Activated T-cell treated with anti-CD3 and anti-CD28 coated beads, Interleukin-2, amount 50 U/mL, for 72 hours (primary cell): Measurements from ENCODE around the gene MAJIN. TPM values are rescaled to one million over a fixed set of nuclear protein-coding genes. Genes with fewer than 3 reads are reported as not detected.
A peak's percentile ranks its signal among the peaks of the same experiment; 100 is the strongest.

Experiments
- ATAC-seq, 2 donors: fragments of 150-1000 bp; cut with Tn5 transposase; replicated peaks in 1 of 2; 2 replicates each; pipeline ENCODE4 v1.10.0; 2021; ENCODE audit warnings: moderate library complexity in 2 of 2, mild to moderate bottlenecking in 1 of 2
- DNase-seq, 2 donors: peaks; one replicate each; pipeline ENCODE4 v3.0.0; 2021 to 2022; ENCODE audit warnings: mixed read lengths in 1 of 2
- H3K27ac Mint-ChIP-seq: one replicate; pipeline ENCODE4 v1.8.0; 2022; ENCODE audit warnings: mild to moderate bottlenecking, moderate library complexity, mixed read lengths
- H3K27me3 Mint-ChIP-seq: one replicate; pipeline ENCODE4 v1.8.0; 2022; ENCODE audit warnings: low read depth, mixed read lengths
- H3K36me3 Mint-ChIP-seq, 2 donors: one replicate each; pipeline ENCODE4 v1.8.0; 2022; ENCODE audit warnings: mixed read lengths in 2 of 2, mild to moderate bottlenecking in 1 of 2; ENCODE audit not compliant: insufficient read depth in 2 of 2
- H3K4me1 Mint-ChIP-seq: one replicate; pipeline ENCODE4 v1.8.0; 2022; ENCODE audit warnings: low read depth, mixed read lengths
- H3K4me3 Mint-ChIP-seq, 2 donors: one replicate each; pipeline ENCODE4 v1.8.0; 2022; ENCODE audit warnings: mild to moderate bottlenecking in 2 of 2, mixed read lengths in 2 of 2, moderate library complexity in 2 of 2
- H3K9me3 Mint-ChIP-seq, 2 donors: one replicate each; pipeline ENCODE4 v1.8.0; 2022; ENCODE audit warnings: mixed read lengths in 2 of 2
- total RNA-seq, 2 donors: library from RNA; stranded (reverse); gene quantifications; one replicate each; pipeline ENCODE4 v1.2.3, GENCODE V29; 2022

The MAJIN gene
- total RNA-seq, 2 donors from 2014 or later = 1.7 to 2.7 TPM

- Mint-ChIP-seq H3K36me3 (no peaks in the 10 kb centered on the region), H3K4me3 (peak overlapping the region in 1 of 2 donors; percentile 99), H3K4me1 (peaks cover 22% of the 10 kb centered on the region), H3K9me3 (no peaks in the 10 kb centered on the region), H3K27ac (no peak overlapping the region), H3K27me3 (no peaks in the 10 kb centered on the region)
- no peak for ATAC-seq
- DNase-seq = no peak
These were observed 48.7 kb downstream of the MAJIN start for GRCh38 chr11:64923151-64923661.

GRCh38 chr11:64921384-64921783, 50.5 kb downstream of the MAJIN start:
- no peaks in the 10 kb centered on the region for H3K36me3 Mint-ChIP-seq

GRCh38 chr11:64920124-64920523, 51.8 kb downstream of the MAJIN start:
- no peaks in the 10 kb centered on the region for H3K27me3 Mint-ChIP-seq
- DNase-seq = no peak
- no peak for ATAC-seq
- no peak overlapping the region for H3K4me3 Mint-ChIP-seq
- peaks cover 38% of the 10 kb centered on the region for H3K4me1 Mint-ChIP-seq
- H3K27ac Mint-ChIP-seq = no peak overlapping the region
- no peaks in the 10 kb centered on the region for H3K9me3 Mint-ChIP-seq
- no peaks in the 10 kb centered on the region for H3K36me3 Mint-ChIP-seq

More at GRCh38 chr11:64921384-64921783, 50.5 kb downstream of the MAJIN start:
- Mint-ChIP-seq H3K27ac (no peak overlapping the region), H3K27me3 (no peaks in the 10 kb centered on the region), H3K4me3 (no peak overlapping the region), H3K9me3 (no peaks in the 10 kb centered on the region), H3K4me1 (peaks cover 33% of the 10 kb centered on the region)
- DNase-seq (no peak), ATAC-seq (no peak)

- Mint-ChIP-seq H3K36me3 (no peaks in the 10 kb centered on the region), H3K4me1 (peaks cover 34% of the 10 kb centered on the region), H3K9me3 (no peaks in the 10 kb centered on the region), H3K27me3 (no peaks in the 10 kb centered on the region), H3K27ac (no peak overlapping the region), H3K4me3 (no peak overlapping the region)
- ATAC-seq = no peak
- no peak for DNase-seq
These were observed 52.3 kb downstream of the MAJIN start for GRCh38 chr11:64919627-64920026.

GRCh38 chr11:64918017-64918416, 53.9 kb downstream of the MAJIN start:
- H3K27ac Mint-ChIP-seq = peak overlapping the region; percentile 95
- DNase-seq = no peak
- H3K4me1 Mint-ChIP-seq = peaks cover 21% of the 10 kb centered on the region
- peak overlapping the region; percentile 95 to 97 for H3K4me3 Mint-ChIP-seq
- no peaks in the 10 kb centered on the region for H3K9me3 Mint-ChIP-seq
- no peak for ATAC-seq
- H3K36me3 Mint-ChIP-seq = peaks cover 0 to 2% of the 10 kb centered on the region in 2 donors
- H3K27me3 Mint-ChIP-seq = no peaks in the 10 kb centered on the region

GRCh38 chr11:64917663-64917995, 54.3 kb downstream of the MAJIN start:
- Mint-ChIP-seq H3K4me1 (peaks cover 19% of the 10 kb centered on the region), H3K36me3 (peaks cover 0 to 2% of the 10 kb centered on the region in 2 donors), H3K4me3 (peak overlapping the region; percentile 95 to 97), H3K27ac (peak overlapping the region; percentile 95), H3K27me3 (no peaks in the 10 kb centered on the region), H3K9me3 (no peaks in the 10 kb centered on the region)
- DNase-seq = no peak
- no peak for ATAC-seq

- Mint-ChIP-seq H3K27me3 (no peaks in the 10 kb centered on the region), H3K9me3 (no peaks in the 10 kb centered on the region), H3K36me3 (peaks cover 0 to 2% of the 10 kb centered on the region in 2 donors), H3K27ac (peak within 1 kb of the TSS; percentile 95), H3K4me3 (peak within 1 kb of the TSS; percentile 95 to 97), H3K4me1 (peaks cover 19% of the 10 kb centered on the region)
- ATAC-seq (peak; percentile 98 to 99), DNase-seq (peak; percentile 99)
These were observed 54.9 kb downstream of the MAJIN start, which contains the start of gene ATG2A for GRCh38 chr11:64916775-64917662. Gene ATG2A, minus strand, starts transcription at chr11:64917209. Its CDS starts 74 bp downstream, at chr11:64917135.

GRCh38 chr11:64916040-64916774, 55.7 kb downstream of the MAJIN start:
- H3K4me1 Mint-ChIP-seq = peaks cover 19% of the 10 kb centered on the region
- H3K9me3 Mint-ChIP-seq = no peaks in the 10 kb centered on the region
- no peaks in the 10 kb centered on the region for H3K27me3 Mint-ChIP-seq
- DNase-seq (peak; percentile 43 to 46), ATAC-seq (peak in 1 of 2 donors; percentile 26)
- H3K27ac Mint-ChIP-seq = peak overlapping the region; percentile 82
- peaks cover 0 to 5% of the 10 kb centered on the region in 2 donors for H3K36me3 Mint-ChIP-seq
- peak overlapping the region; percentile 95 to 97 for H3K4me3 Mint-ChIP-seq

- ATAC-seq (no peak), DNase-seq (no peak)
- Mint-ChIP-seq H3K4me3 (peak overlapping the region; percentile 95 to 97), H3K36me3 (peaks cover 2 to 5% of the 10 kb centered on the region in 2 donors), H3K9me3 (no peaks in the 10 kb centered on the region), H3K27ac (peak overlapping the region; percentile 82), H3K4me1 (peaks cover 19% of the 10 kb centered on the region), H3K27me3 (no peaks in the 10 kb centered on the region)
These were observed 56.5 kb downstream of the MAJIN start for GRCh38 chr11:64915376-64915887.

- ATAC-seq = no peak
- no peak overlapping the region for H3K27ac Mint-ChIP-seq
- DNase-seq = no peak
- H3K27me3 Mint-ChIP-seq = no peaks in the 10 kb centered on the region
- peaks cover 19% of the 10 kb centered on the region for H3K4me1 Mint-ChIP-seq
- H3K9me3 Mint-ChIP-seq = no peaks in the 10 kb centered on the region
- no peak overlapping the region for H3K4me3 Mint-ChIP-seq
- peaks cover 2 to 6% of the 10 kb centered on the region in 2 donors for H3K36me3 Mint-ChIP-seq
These were observed 57.8 kb downstream of the MAJIN start for GRCh38 chr11:64914123-64914522.

- DNase-seq = no peak
- H3K4me3 Mint-ChIP-seq = no peak overlapping the region
- H3K27me3 Mint-ChIP-seq = no peaks in the 10 kb centered on the region
- H3K36me3 Mint-ChIP-seq = peaks cover 2 to 9% of the 10 kb centered on the region in 2 donors
- no peaks in the 10 kb centered on the region for H3K9me3 Mint-ChIP-seq
- ATAC-seq = no peak
- H3K27ac Mint-ChIP-seq = no peak overlapping the region
- peaks cover 19% of the 10 kb centered on the region for H3K4me1 Mint-ChIP-seq
These were observed 58.7 kb downstream of the MAJIN start for GRCh38 chr11:64913171-64913727.

- DNase-seq = no peak
- no peak overlapping the region for H3K4me3 Mint-ChIP-seq
- H3K4me1 Mint-ChIP-seq = peaks cover 11% of the 10 kb centered on the region
- H3K27me3 Mint-ChIP-seq = no peaks in the 10 kb centered on the region
- ATAC-seq = no peak
- no peak overlapping the region for H3K27ac Mint-ChIP-seq
- H3K36me3 Mint-ChIP-seq = peaks cover 2 to 9% of the 10 kb centered on the region in 2 donors
- H3K9me3 Mint-ChIP-seq = no peaks in the 10 kb centered on the region
These were observed 60.2 kb downstream of the MAJIN start for GRCh38 chr11:64911689-64912088.
